Mucosa of descending colon (tissue), 3 donors: ENCODE data around the gene SLC15A1. TPM values are rescaled to one million over a fixed set of nuclear protein-coding genes. Genes with fewer than 3 reads are reported as not detected.

Experiments used
- ATAC-seq: fragments of 200-7000 bp; cut with Tn5 transposase; one replicate; pipeline ENCODE4 v1.9.1; 2020; ENCODE audit warnings: mild to moderate bottlenecking, moderate library complexity
- DNase-seq, 3 donors: peaks; one replicate each; pipeline ENCODE4 v3.0.0-alpha.2; 2020
- H3K36me3 ChIP-seq: fragments of 200-600 bp; one replicate; pipeline ENCODE4 v1.8.0; 2021; ENCODE audit warnings: low read depth, mild to moderate bottlenecking
- H3K4me1 ChIP-seq: fragments of 200-600 bp; one replicate; pipeline ENCODE4 v1.8.0; 2021; ENCODE audit warnings: low read depth, mild to moderate bottlenecking
- H3K4me3 ChIP-seq: fragments of 200-600 bp; one replicate; pipeline ENCODE4 v1.8.0; 2021; ENCODE audit warnings: mild to moderate bottlenecking
- H3K9me3 ChIP-seq: fragments of 200-600 bp; one replicate; pipeline ENCODE4 v1.8.0; 2021; ENCODE audit warnings: mild to moderate bottlenecking
- intact Hi-C, 2 donors: fragments of 100-400 bp; cut with DNase I in 1 of 2; cut with micrococcal nuclease in 1 of 2; formaldehyde crosslinking; loops; one replicate each; pipeline versions ENCODE4 v1.11.0 to v1.11.1; 2022; cut with DNase I, micrococcal nuclease
- total RNA-seq, 3 donors: library from RNA; stranded (reverse); fragmentation: NEBNext Ultra II Directional in 2 of 3; extraction: Animal tissue kit (Norgen Biotek cat#: 25700) in 2 of 3; gene quantifications; one replicate each; pipeline versions ENCODE4 v1.2.1 to v1.2.4, GENCODE V29; 2021 to 2023
- TF ChIP-seq, protein P1 (sequence below): fragments of 200-600 bp; IDR thresholded peaks from one replicate; pipeline ENCODE4 v1.8.0; 2022; ENCODE audit warnings: antibody characterized with exemption, mild to moderate bottlenecking
- donor health status: DM: no; HTN: no; CAD: no; lungs with moderate emphysema.
- donor health status: DM: no; HTN: no; CAD: no.
- donor health status: DM: no; HTN: yes; CAD: no.

Gene SLC15A1
- total RNA-seq, 3 donors from 2014 or later = 27.2 to 45.1 (median 37.9) TPM

DNA sequence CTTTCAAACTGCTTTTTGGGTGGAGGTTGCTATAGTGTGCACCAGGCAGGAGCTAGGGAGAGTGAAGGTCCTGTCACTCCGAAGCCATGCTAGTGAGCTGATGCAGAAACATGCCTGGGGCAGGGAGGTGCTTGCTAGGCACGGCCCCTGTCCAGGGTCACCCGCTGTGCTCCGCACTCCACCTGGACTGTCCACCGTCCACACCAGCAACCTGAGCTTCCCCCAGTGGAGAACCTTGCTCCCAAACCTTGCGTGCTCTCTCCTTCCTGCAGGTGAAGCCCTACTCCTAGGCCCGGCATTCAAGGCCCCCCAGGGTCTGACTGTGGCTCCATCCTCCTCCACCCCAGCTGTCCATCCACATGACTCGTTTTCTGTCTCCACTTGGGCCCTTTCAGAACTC, 12.3 kb downstream of the SLC15A1 start:
- no peak for DNase-seq
- TF ChIP-seq, protein P1, sequence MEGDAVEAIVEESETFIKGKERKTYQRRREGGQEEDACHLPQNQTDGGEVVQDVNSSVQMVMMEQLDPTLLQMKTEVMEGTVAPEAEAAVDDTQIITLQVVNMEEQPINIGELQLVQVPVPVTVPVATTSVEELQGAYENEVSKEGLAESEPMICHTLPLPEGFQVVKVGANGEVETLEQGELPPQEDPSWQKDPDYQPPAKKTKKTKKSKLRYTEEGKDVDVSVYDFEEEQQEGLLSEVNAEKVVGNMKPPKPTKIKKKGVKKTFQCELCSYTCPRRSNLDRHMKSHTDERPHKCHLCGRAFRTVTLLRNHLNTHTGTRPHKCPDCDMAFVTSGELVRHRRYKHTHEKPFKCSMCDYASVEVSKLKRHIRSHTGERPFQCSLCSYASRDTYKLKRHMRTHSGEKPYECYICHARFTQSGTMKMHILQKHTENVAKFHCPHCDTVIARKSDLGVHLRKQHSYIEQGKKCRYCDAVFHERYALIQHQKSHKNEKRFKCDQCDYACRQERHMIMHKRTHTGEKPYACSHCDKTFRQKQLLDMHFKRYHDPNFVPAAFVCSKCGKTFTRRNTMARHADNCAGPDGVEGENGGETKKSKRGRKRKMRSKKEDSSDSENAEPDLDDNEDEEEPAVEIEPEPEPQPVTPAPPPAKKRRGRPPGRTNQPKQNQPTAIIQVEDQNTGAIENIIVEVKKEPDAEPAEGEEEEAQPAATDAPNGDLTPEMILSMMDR = no peak
- intact Hi-C loops = no loop called here
- no peak overlapping the region for H3K4me3 ChIP-seq
- no peaks in the 10 kb centered on the region for H3K36me3 ChIP-seq
- H3K9me3 ChIP-seq = peaks cover 12% of the 10 kb centered on the region
- no peaks in the 10 kb centered on the region for H3K4me1 ChIP-seq
- ATAC-seq = no peak

DNA sequence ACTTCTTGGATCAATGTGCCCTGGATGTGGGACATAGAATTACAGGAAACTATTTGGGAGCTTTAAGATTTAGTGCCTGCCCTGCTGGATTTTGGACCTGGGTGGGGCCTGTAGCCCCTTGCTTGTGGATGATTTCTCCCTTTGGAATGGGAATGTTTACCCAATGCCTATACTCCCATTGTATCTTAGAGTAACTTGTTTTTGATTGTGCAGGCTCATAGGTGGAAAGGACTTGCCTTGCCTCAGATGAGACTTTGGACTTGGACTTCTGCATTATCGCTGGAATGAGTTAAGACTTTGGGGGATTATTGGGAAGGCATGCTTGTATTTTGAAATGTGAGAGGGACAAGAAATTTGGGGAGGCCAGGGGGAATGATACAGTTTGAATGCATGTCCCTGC, 13.5 kb downstream of the SLC15A1 start:
- H3K36me3 ChIP-seq = no peaks in the 10 kb centered on the region
- H3K9me3 ChIP-seq = peaks cover 12% of the 10 kb centered on the region
- no peak overlapping the region for H3K4me3 ChIP-seq
- ATAC-seq (no peak), DNase-seq (no peak)
- intact Hi-C loops = no loop called here
- TF ChIP-seq, protein P1 = no peak
- no peaks in the 10 kb centered on the region for H3K4me1 ChIP-seq

DNA sequence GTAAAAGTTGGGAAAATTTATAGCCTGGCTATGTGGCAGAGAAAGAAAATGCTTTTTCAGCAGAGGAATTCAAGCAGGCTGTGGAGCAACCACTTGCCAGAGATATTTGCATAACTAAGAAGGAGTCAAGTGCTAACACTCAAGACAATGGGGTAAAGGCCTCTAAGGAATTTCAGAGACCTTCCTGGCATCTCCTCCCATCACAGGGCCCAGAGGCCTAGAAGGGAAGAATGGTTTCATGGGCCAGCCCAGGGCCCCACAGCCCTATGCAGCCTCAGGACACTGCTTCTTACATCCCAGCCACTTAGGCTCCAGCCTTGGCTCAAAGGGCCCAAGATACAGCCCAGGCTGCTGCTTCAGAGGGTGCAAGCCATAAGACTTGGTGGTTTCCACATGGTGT, 14.3 kb downstream of the SLC15A1 start:
- DNase-seq (no peak), ATAC-seq (no peak)
- TF ChIP-seq, protein P1 = no peak
- intact Hi-C loops = no loop called here
- Histone ChIP-seq H3K36me3 (no peaks in the 10 kb centered on the region), H3K4me3 (no peak overlapping the region), H3K4me1 (no peaks in the 10 kb centered on the region), H3K9me3 (peaks cover 12% of the 10 kb centered on the region)

DNA sequence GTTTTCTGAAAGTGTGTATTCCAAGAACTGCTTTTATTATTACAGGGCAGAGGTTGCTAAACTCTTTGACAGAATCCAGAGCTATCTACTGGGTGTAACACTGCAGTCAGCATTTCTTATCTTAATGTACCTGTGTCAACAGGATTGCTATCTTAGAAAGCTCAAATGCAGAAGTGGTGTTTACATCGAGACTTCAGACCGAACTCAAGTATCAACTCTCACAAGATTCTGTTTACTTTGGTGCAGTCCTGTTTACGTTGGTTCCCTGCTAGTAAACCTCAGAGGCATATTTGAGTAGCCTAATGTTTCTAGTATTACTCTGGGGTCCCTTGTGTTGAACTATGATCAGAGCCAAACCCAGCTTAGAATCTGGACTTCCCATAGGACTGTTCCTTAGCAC, 20.5 kb downstream of the SLC15A1 start:
- TF ChIP-seq, protein P1 = no peak
- peaks cover 8% of the 10 kb centered on the region for H3K4me1 ChIP-seq
- DNase-seq (no peak), ATAC-seq (peak; percentile 84)
- no peaks in the 10 kb centered on the region for H3K36me3 ChIP-seq
- intact Hi-C loops = no loop called here
- H3K4me3 ChIP-seq = no peak overlapping the region
- no peaks in the 10 kb centered on the region for H3K9me3 ChIP-seq

DNA sequence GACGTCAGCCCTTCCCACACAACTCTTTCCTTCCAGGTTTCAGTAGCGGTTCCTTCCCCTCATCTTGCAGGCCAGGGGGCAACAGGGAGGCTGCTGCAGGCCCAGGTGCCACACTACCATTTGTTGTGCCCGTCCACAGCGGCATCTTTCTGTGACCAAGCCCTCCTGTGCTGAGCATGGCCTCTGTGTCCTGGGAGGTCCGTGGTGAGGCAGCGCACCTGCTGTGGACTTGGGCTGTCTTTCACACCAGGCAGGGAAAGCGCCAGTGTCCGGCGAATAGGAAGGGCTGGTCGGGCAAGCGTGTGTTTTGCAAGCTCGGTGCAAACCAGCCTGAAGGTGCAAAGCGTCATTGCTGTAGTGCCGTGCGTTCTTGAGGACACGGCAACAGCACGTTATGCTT, 21.4 kb downstream of the SLC15A1 start:
- Histone ChIP-seq H3K9me3 (no peaks in the 10 kb centered on the region), H3K4me1 (peaks cover 8% of the 10 kb centered on the region), H3K36me3 (no peaks in the 10 kb centered on the region), H3K4me3 (no peak overlapping the region)
- no peak for DNase-seq
- ATAC-seq = no peak
- TF ChIP-seq, protein P1 = no peak
- intact Hi-C loops = no loop called here

DNA sequence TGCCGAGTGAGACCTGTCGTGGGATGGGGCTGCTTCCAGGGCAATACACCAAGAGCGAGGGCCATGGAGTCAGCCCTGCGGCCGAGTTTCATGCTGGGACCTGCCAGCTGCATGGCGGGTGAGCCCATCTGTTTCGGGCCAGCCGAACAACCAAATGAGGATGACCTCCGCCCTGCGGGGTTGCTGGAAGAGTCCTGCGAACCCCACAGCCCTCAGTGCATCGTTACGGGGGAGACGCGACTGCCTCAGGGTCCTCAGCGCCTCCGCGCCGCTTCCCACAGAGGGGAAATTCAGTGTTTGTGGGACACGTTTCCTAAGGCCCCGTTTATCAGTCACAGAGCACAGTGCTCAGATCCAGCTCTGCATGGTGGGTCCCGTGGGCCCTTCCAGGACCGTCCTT, 22.0 kb downstream of the SLC15A1 start:
- peaks cover 8% of the 10 kb centered on the region for H3K4me1 ChIP-seq
- DNase-seq = no peak
- no peaks in the 10 kb centered on the region for H3K9me3 ChIP-seq
- intact Hi-C loops = no loop called here
- H3K36me3 ChIP-seq = no peaks in the 10 kb centered on the region
- TF ChIP-seq, protein P1 = no peak
- no peak overlapping the region for H3K4me3 ChIP-seq
- no peak for ATAC-seq
